ENCODE data around the gene NEU1.

Gene NEU1

DNA sequence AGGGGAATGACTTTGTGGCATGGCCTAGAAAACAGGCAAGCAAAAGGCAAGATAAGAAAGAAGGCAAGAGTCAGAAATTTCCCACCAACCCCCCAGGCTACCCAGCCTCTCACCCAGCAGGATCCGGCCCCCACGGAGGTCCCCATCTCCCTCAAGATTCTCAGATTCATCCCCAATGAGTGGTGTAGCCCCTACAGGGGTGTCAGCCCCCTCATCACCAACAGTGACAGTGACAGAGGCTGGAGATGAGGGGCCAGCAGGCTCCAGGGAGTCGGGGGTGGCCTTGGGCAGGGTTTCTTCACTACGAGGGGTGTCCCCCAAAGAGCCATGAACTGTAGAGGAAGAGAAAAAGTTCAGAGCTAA, 33.9 kb upstream of the NEU1 start:
- DNase-seq (ENCODE audit: low read depth), result no peak

DNA sequence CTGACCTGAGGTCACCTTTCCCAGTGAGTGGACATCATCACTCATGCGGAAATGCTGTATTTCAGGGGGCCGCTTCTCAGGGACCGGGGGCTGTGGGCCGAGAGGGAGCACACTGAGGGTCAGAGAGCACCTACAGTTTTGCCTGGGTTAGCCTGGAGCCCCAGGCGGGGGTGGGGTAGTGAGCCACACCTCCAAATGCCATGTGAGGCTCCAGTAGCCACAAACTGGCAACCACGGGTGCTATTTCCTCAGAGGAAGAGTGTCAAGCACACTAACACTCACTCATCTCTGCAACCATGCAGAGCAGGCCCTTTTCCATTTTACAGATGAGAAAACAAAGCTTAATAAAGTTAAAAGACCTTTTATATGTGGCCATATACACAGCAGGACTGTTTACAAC, 30.2 kb upstream of the NEU1 start:
- no peak for DNase-seq (ENCODE audit: low read depth)

DNA sequence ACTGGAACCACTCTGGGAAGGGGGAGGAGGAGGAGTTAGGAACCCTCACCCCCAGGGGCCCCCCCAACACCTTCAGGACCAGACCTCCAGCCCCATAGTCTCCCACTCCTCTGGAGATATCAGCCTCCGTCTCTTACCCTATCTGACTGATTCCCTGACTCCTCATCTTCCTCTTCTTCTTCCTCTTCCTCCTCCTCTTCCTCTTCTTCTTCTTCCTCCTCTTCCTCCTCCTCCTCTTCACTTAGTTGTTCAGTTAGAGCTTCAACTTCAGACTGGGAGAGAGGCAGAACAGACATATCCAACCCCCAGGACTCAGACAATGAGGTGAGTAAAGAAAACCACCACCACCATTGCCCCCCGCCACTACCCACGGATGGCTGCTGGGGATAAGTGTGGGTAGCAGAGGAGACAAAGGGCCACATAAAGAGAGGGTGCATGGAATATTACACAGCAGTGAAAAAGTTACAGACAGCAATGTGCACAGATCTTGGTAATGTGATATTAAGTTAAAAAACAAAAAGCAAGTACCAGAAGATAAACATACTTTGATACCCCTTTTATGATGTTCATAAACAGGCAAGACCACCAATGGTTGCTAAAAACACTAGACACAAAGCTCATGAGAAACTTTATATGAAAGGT, 26.8 kb upstream of the NEU1 start:
- DNase-seq (ENCODE audit: low read depth), result no peak

DNA sequence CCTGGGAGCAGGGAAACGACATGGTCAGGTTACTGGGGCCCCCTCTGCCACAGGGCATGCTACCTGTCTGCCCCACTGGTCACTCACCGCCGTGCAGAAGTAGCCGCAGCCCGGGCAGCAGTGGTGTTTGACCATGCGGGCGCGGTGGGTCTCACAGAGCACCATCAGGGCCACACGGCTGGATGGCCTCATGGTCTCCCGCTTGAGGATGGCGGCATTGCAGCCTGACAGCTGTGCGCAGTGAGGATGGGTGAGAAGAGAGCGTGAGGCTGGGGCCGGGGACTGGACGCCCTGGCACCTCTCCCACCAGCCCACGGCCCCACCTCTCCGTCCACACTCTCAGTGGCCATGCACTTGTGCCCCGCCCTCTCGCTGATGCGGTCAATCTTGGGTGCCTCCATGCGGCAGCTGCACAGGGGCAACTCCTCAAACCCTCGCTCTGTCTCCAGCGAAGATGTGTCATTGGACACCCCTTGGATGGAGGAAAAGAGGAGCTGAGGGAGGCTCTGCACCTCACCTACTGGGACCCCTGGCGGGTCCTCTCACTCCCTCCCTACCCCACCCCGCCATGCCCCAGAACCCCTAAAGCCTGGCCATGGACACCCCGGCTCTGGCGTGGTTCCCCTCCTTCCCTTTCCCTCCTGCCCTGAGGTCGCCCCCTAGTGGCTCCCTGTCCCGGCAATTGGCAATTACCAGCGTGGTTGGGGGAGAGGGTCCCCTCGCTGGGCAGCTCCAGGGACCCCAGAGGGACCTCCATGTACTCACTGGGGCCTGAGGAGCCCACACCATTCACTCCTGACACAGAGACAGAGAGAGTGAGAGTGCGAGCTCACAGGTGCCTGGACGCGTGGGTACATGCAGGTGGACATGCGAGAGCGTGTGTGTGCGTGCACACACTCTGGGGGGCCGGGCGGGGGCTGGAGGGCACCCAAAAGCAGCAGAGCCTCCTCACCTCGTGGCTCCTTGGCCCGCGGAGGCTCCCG, 25.9 kb upstream of the NEU1 start:
- DNase-seq (ENCODE audit: low read depth), result no peak

DNA sequence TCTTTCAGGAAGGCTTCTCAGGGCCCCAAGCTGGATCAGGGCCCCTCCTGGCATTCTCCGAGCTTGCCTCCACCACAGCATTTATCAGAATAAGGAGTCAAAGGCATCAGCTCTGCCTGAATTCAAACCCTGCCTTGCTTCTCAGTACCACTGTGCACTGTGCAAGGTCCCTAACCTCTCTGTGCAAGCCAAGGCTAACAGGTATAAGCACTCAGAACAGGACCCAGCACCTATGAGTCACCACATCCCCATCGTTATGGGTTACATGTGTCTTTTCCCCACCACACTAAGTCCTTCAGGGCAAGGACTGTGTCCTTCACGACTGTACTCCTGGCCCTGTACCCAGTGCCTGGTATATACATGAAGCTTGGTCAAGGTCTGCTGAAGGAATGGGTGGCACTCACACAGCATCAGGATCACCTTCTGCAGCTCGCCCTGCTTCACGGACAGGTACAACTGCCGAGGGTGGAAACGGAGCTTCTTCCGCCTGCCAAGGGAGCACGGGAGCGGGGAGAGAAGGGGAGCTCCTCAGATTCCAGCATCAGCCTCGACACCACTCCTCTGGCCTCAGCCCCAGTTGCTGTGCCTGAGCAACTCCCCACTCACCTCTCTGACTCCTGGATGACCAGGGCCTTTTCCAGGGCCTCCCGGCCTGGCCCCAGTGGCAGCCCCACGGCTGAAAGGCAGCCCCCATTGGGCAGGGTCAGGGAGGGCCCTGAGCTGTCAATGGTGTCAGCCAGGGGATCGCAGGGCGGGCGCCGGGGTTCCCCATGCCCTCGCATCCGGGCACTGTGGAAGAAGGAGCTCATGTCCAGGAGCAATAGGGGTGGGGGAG, 24.8 kb upstream of the NEU1 start:
- DNase-seq (ENCODE audit: low read depth), result no peak

DNA sequence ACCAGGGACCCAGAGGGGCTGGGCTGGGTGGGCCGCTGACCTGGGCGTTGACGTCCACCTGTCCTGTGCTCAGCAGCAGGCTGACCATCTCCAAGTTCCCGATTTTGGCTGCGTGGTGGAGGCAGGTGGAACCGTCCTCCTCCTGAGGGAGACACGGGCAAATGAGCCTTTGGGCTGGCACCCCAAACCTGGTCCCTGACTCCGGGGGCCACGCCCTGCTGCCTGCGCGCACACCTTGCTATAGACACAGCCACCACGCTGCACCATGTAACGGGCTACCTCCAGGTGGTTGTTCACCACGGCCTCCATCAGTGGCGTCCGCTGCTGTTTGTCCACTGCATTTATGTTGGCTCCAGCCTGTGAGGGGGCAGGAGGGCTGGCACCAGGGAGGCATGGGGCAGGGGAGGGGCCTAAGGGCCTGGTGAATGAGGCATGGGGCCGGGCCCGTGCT, 23.9 kb upstream of the NEU1 start:
- no peak for DNase-seq (ENCODE audit: low read depth)

DNA sequence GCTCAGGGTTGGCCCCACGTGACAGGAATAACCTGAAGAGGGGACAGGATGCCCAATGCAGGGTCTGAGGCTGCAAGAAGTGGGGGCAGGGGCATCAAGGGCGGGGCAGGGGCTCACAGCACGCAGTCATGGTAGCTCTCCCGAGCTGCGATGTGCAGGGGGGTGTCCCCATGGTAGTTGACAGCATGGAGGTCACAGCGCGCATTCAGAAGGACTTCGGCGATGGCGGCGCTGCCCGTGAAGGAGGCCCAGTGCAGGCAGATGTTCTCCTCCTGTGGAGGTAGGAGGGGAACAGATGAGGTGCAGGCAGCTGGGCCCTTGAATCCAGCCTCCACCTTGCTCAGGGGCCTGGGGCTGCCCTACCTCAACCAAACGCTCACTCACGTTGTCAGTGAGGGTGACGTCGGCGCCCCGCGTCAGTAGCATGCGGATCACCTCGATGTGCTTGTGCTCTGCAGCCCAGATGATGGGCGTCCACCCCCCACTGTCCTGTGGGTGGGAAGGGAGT, 22.0 kb upstream of the NEU1 start:
- DNase-seq (ENCODE audit: low read depth), result no peak

DNA sequence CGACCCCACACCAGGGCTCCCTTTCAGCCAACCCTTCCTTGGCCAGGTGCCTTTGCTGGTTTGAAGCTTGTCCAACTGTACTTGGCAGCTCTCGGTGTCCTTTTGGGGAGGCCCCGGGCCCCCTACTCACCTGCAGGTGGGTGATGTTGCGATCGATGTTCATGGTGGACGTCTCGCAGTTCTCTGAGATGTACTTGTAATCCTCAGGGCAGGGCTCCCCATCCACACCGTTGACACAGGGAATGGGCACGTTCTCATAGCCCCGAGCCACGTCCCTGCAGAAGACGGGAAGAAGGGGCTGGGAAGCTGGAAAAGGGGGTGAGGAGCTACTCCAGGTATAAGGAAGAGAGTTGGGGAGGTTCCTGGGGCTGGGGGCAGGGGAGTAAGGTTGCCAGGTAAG, 21.1 kb upstream of the NEU1 start:
- DNase-seq (ENCODE audit: low read depth), result no peak

DNA sequence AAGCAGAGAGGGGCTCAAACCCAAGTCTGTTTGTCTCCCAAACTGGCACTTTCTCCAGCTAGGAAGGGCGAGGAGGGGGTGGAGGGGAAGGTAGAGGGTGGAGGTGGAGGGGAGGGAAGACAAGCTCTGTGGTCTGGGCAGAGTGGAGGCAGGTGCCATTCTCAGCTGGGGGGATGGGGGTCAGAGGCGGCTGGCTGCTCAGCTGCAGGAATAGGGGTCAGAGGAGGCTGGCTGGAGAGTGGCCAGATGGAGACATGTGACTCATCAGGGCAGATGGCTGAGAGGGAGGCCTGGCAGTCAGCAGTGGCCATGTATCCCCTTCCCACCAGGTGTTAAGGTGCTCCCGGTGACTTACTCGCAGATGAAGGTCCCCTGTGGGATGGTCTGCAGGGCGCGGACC, 19.7 kb upstream of the NEU1 start:
- no peak for DNase-seq (ENCODE audit: low read depth)

DNA sequence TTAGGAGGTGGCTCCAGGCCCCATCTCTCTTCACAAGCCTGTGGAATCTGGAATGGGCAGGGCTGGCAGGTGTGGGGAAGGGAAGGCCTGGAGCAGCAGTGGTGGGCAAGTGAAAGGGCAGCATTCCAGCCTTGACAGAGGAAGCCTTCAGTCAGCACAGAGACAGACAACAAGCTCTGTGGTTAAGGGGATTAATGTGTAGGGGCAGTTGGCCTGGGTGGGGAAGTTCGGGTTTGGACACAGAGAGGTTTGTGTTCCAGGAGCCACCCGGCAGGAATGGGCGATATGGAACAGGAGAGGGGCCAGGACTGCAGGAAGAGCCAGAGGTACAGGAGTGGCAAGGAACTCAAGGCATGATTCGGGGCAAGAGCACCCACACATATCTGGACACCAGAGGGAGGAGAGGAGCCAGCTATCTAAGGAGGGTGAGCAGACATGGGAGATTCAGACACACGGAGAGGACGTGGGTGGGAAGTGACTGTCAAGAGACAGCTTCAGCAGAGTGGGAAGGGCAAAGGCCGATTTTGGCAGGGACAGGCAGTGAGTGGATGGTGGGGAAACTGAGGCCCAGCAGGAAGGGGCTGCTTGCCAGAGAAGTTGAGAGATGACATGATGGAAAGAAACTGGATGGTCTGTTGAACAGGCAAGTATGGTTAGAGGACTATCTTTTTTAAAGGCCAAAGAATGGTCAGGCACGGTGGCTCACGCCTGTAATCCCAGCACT, 18.7 kb upstream of the NEU1 start:
- DNase-seq (ENCODE audit: low read depth), result no peak

DNA sequence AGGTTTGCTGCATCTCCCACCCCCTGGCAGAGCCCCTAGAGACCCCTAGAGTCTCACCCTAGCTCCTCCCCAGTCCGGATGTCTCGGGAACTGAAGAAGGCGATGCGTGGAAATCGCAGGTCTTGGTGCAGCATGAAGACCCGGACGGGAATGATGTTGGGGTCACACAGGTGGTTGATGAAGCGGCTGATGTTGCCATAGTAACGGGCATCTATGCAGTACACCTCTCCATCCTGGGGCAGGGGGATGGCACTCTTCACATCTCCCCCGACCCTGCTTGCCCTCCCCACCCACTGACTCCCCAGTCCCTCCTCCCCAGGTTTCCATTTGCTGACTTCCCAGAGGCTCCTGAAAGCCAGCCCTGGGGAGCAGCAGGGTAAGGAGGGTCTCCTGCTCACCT, 18.0 kb upstream of the NEU1 start:
- no peak for DNase-seq (ENCODE audit: low read depth)

DNA sequence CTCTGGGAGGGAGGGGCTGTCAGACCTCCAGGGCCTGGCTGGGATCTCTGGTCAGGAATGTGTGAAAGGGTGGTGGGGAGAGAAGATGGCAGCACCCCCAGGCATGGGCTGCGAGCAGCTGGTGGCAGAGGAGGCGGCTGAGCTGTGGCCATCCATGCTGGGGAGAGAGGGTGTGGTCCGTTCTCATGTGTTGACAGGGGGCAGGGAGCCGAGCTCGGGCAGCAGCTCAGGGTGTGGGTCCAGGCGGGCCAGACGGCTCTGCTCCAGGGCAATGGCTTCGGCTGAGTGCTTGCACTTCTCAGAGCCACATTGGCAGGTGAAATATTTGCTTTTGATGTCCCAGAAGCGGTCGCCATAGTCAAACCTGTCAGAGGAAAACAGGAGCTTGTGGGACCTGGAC, 17.3 kb upstream of the NEU1 start:
- no peak for DNase-seq (ENCODE audit: low read depth)

DNA sequence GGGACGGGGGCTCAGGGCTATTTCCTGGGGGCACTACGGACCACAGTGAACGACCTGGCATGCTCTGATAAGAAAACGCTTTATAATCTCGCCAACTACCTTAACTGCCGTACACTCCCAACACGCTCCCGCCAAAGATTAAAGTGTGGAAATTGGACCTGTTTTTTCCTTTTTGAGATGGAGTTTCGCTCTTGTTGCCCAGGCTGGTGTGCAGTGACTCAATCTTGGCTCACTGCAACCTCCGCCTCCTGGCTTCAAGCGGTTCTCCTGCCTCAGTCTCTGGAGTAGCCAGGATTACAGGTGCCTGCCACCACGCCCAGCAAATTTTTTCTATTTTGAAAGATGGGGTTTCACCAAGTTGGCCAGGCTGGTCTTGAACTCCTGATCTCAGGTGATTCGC, 16.5 kb upstream of the NEU1 start:
- no peak for DNase-seq (ENCODE audit: low read depth)

DNA sequence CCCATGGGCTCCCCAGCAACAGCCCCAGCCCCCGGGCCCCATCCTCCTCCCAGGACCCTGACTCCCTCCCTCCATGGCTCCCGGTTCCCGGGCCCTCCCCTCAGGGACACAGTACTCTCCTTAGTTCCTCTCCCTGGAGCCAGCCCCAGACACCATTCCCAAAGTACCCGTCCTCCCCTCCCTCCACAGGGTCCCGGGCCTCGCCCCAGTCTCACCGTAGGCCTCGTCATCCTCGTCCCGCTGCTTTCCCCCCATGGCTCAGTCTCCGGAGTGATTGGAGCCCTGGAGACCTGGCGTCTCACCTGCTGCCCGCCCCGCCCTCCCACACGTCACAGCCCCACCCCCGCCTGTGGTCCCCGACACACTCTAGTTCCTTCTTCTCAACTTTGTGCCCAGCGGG, 16.1 kb upstream of the NEU1 start, which contains the start of gene SLC44A4:
SLC44A4 (minus strand) TSS at position 272 of the 400 bp plus-strand sequence; CDS start at position 255, 17 bp downstream.
- DNase-seq (ENCODE audit: low read depth), result no peak

DNA sequence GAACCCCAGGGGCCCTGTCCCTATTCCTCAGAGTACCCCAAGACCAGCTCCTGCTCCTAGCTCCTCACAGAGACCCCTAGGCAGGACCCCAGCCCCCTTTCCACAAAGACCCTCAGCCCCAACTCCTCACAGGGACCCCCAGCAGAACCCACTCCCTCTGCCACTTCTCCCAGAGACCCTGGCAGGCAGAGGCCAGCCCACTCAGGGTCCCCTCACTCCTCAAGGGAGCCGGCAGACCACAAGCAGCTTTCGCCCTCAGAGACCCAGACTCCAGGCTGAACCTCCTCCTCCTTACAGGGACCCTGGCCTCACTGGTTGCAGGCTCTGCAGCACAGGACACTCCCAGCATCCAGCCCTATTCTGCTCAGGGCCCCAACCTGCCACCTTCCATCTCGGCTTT, 15.6 kb upstream of the NEU1 start:
- DNase-seq (ENCODE audit: low read depth), result no peak

DNA sequence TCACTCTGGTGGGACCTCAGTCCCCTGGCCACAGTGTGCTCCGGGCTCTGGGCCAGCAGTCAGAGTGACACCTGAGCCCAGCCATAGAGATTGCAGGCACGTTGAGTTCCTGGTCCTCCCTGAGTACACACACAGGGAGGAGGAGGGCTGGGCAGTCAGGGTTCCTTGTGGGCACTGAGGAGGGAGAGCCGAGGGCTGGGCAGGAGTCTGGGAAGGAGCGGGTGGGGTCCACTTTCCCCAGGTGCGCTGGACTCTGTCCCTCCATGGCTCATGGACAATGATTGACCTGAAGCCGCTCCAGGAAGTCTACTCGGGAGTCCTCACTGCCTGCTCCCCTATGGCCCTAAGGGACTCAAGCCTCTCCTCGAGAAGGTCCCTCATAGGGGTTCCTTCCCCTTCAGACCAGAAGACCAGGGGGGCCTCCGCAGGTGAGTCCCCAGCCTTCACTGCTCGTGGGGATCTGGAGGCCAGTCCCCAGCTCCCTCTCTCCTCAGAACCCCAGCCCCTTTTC, 15.1 kb upstream of the NEU1 start:
- no peak for DNase-seq (ENCODE audit: low read depth)

DNA sequence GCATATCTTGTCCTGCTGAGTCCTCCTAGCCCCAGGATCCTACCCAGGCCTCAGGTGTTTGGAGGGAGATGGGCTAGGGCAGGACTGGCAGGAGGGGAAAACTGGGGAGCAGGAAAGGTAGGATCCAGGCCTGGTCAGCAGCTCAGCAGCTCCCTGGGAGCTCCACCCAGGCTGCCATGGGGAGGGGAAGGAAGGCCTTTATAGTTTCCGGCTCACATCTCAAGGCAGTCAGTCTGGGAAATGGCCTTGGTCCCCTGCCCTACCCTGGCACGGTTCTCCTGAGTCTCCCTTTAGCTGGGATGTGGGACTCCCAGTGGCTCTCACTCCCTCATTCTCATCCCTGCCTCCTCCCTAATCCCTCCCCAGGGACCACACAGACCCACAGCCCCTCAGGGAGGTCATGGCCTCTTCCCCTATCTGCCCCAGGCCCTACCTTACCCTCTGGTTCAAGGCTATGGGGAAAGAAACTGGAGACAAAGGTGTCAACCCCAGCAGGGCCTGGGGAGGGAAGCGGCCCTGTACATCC, 14.6 kb upstream of the NEU1 start:
- no peak for DNase-seq (ENCODE audit: low read depth)

DNA sequence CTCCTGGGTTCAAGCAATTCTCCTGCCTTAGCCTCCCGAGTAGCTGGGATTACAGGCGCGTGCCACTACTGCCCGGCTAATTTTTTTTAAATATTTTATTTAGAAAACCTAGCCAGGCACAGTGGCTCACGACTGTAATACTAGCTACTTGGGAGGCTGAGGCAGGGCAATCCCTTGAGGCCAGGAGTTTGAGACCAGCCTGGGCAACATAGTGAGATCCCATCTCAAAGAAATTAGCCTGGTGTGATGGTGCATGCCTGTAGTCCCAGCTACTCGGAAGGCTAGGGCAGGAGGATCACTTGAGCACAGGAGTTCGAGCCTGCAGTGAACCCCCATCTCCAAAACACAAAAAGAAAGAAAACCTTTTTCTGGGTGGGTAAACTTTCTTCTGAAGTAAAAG, 13.7 kb upstream of the NEU1 start:
- no peak for DNase-seq (ENCODE audit: low read depth)

DNA sequence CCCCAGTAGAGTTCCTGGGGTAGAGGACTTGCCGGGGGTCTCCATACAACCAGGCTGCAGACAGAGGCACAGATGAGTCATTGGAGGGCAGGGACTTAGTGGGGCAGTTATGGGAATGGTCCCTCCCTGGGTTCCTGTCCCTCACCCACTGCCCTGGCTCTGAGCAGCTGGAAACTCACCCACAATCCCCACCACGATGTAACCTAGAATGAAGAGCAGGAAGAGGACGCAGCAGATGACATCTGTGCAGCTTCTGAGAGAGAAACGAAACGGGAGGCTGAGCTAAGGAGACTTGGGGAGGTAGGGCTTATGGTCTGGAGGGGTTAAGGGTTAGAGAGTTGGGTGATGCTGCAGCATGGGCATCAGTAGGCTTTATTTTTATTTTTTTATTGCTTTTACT, 13.3 kb upstream of the NEU1 start:
- DNase-seq (ENCODE audit: low read depth), result no peak

DNA sequence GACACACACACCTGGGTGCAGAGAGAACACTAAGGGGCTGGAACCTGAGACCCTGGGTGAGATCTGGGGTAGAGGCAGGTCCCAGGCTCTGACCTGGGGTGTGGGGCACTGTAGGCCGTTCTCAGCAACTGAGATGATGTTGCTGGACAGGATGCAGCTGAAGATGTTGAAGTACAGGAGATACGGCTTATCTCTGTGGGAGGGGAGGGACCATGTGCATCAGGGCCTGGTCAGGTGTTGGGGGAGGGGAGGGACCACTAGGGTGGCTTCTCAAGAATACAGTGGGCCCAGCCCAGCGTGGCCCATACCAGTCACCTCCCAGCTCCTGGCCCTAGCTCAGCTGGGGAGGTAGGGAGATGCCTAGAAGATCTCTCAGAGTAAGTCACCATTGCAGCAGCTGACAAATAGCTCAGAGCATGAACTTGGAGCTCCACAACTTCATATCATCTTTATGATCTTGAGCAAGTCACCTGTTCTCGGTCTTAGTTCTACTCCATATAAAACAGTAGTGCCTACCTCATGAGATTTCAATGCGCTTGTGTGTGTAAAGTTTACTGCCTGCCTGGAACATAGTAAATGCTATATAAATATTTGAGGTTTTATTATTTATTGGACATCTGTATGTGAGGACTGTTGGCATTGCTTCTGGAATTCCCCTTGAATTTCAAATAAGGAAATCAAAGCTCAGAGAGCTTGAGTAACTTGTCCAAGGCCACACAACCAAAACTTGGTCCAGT, 12.4 kb upstream of the NEU1 start:
- DNase-seq (ENCODE audit: low read depth), result no peak

Data from non-pigmented ciliary epithelial cell (primary cell).